WTC11 (cell line): ENCODE measurements around the gene HILPDA. TPM values are rescaled to one million over a fixed set of nuclear protein-coding genes. Genes with fewer than 3 reads are reported as not detected.
A peak's percentile ranks its signal among the peaks of the same experiment; 100 is the strongest.
"Not testable (repeated sequence)": the region's sequence is repeated elsewhere in the genome, so short reads cannot be mapped to it uniquely, and the experiment has no call there.

Source experiments
- ATAC-seq: fragments of 200-7000 bp; cut with Tn5 transposase; 2 replicates; pipeline ENCODE4 v1.10.0; 2021; ENCODE audit warnings: mild to moderate bottlenecking, moderate library complexity
- CTCF ChIA-PET: fragments of 300-600 bp; sonication (Branson Sonifier 250); formaldehyde crosslinking; loops from one replicate; lab custom pipeline; 2021; ENCODE audit warnings: antibody characterized with exemption; lab: Charles Lee
- POLR2A ChIA-PET: fragments of 350-600 bp; sonication (Branson Sonifier 250); formaldehyde crosslinking; loops from one replicate; lab custom pipeline; 2021; ENCODE audit warnings: antibody characterized with exemption; lab: Charles Lee
- DNase-seq: peaks from one replicate; pipeline ENCODE4 v3.0.0; 2021; ENCODE audit warnings: low spot score
- H3K27ac Mint-ChIP-seq: 2 replicates; pipeline ENCODE4 v1.8.0; 2021; ENCODE audit warnings: mixed read lengths
- H3K27me3 Mint-ChIP-seq: 2 replicates; pipeline ENCODE4 v1.8.0; 2021; ENCODE audit warnings: low read depth, mild to moderate bottlenecking, moderate library complexity, mixed read lengths
- H3K36me3 Mint-ChIP-seq: 2 replicates; pipeline ENCODE4 v1.8.0; 2021; ENCODE audit warnings: mixed read lengths
- H3K4me1 Mint-ChIP-seq: 2 replicates; pipeline ENCODE4 v1.8.0; 2022; ENCODE audit warnings: mixed read lengths
- H3K4me3 Mint-ChIP-seq: 2 replicates; pipeline ENCODE4 v1.8.0; 2021; ENCODE audit warnings: mild to moderate bottlenecking, moderate library complexity, mixed read lengths
- H3K9me3 Mint-ChIP-seq: 2 replicates; pipeline ENCODE4 v1.8.0; 2021; ENCODE audit warnings: mixed read lengths
- AFF4 ChIP-seq: sonication (generic); formaldehyde crosslinking; IDR thresholded peaks from 2 replicates; pipeline ENCODE4 v1.8.1; 2023; ENCODE audit warnings: mild to moderate bottlenecking, missing genetic modification reagents, borderline replicate concordance
- CBFB ChIP-seq: sonication (generic); formaldehyde crosslinking; IDR thresholded peaks from 2 replicates; pipeline ENCODE4 v1.8.1; 2022; ENCODE audit warnings: mild to moderate bottlenecking, low read depth, missing genetic modification reagents
- CREM ChIP-seq: sonication (generic); formaldehyde crosslinking; IDR thresholded peaks from 2 replicates; pipeline ENCODE4 v1.8.1; 2022; ENCODE audit warnings: mild to moderate bottlenecking, missing genetic modification reagents, moderate library complexity
- CTCF ChIP-seq: fragments of 200-600 bp; IDR thresholded peaks from 2 replicates; pipeline ENCODE4 v1.8.0; 2022; ENCODE audit warnings: antibody characterized with exemption
- E2F4 ChIP-seq: sonication (generic); formaldehyde crosslinking; IDR thresholded peaks from 2 replicates; pipeline ENCODE4 v1.8.1; 2022; ENCODE audit warnings: low read depth, mild to moderate bottlenecking, moderate library complexity, missing genetic modification reagents, borderline replicate concordance
- HMGA2 ChIP-seq: fragments of 250-450 bp; sonication (Bioruptor Pico); IDR thresholded peaks from 2 replicates; pipeline ENCODE4 v1.4.0; 2021; ENCODE audit warnings: mild to moderate bottlenecking, moderate library complexity
- JAZF1 ChIP-seq: fragments of 250-450 bp; sonication (Bioruptor Pico); IDR thresholded peaks from 2 replicates; pipeline ENCODE4 v1.9.0; 2021; ENCODE audit warnings: moderate library complexity, mild to moderate bottlenecking, inconsistent platforms
- JUN ChIP-seq: sonication (generic); formaldehyde crosslinking; IDR thresholded peaks from 2 replicates; pipeline ENCODE4 v1.8.0; 2023; ENCODE audit warnings: mild to moderate bottlenecking, missing genetic modification reagents
- KAT7 ChIP-seq: sonication (generic); formaldehyde crosslinking; IDR thresholded peaks from 2 replicates; pipeline ENCODE4 v1.8.1; 2023; ENCODE audit warnings: missing genetic modification reagents, mild to moderate bottlenecking, borderline replicate concordance
- MYBL2 ChIP-seq: sonication (generic); formaldehyde crosslinking; IDR thresholded peaks from 2 replicates; pipeline ENCODE4 v1.8.1; 2023; ENCODE audit warnings: mild to moderate bottlenecking, moderate library complexity, missing genetic modification reagents
- NFATC4 ChIP-seq: fragments of 250-450 bp; sonication (Bioruptor Pico); IDR thresholded peaks from 2 replicates; pipeline ENCODE4 v1.9.0; 2021; ENCODE audit warnings: mild to moderate bottlenecking
- RELA ChIP-seq: sonication (generic); formaldehyde crosslinking; IDR thresholded peaks from 2 replicates; pipeline ENCODE4 v1.8.1; 2022; ENCODE audit warnings: missing genetic modification reagents, mild to moderate bottlenecking, borderline replicate concordance
- TCF7 ChIP-seq: sonication (generic); formaldehyde crosslinking; IDR thresholded peaks from 2 replicates; pipeline ENCODE4 v1.8.0; 2022; ENCODE audit warnings: mild to moderate bottlenecking, low read depth, missing genetic modification reagents, moderate library complexity
- ZBTB43 ChIP-seq: sonication (generic); formaldehyde crosslinking; IDR thresholded peaks from 2 replicates; pipeline ENCODE4 v1.8.1; 2023; ENCODE audit warnings: mild to moderate bottlenecking, missing genetic modification reagents
- ZNF317 ChIP-seq: sonication (generic); formaldehyde crosslinking; IDR thresholded peaks from 2 replicates; pipeline ENCODE4 v1.8.1; 2023; ENCODE audit warnings: low read depth, mild to moderate bottlenecking, moderate library complexity, missing genetic modification reagents, borderline replicate concordance
- total RNA-seq: library from RNA; stranded (reverse); gene quantifications from 3 replicates; pipeline ENCODE4 v1.2.3, GENCODE V29; 2021
- TF ChIP-seq, protein P1 (sequence below): fragments of 250-450 bp; sonication (Bioruptor Pico); IDR thresholded peaks from 2 replicates; pipeline ENCODE4 v2.1.2; 2022; ENCODE audit warnings: mild to moderate bottlenecking, moderate library complexity

Gene HILPDA
- total RNA-seq, 1 experiment from 2014 or later = 28.7 TPM

GRCh38 chr7:128497405-128497804 lies 41.7 kb downstream of the HILPDA start (continued):
- TF ChIP-seq AFF4 (no peak), MYBL2 (CRISPR knock-in tag) (no peak), RELA (no peak), NFATC4 (no peak), CREM (CRISPR knock-in tag) (no peak), ZBTB43 (CRISPR knock-in tag) (no peak), ZNF317 (no peak), CTCF (no peak), JAZF1 (CRISPR knock-in tag) (no peak), KAT7 (no peak), HMGA2 (CRISPR knock-in tag) (no peak), CBFB (CRISPR knock-in tag) (no peak), JUN (CRISPR knock-in tag) (no peak), TCF7 (CRISPR knock-in tag) (no peak), E2F4 (no peak)
- TF ChIP-seq, protein P1, sequence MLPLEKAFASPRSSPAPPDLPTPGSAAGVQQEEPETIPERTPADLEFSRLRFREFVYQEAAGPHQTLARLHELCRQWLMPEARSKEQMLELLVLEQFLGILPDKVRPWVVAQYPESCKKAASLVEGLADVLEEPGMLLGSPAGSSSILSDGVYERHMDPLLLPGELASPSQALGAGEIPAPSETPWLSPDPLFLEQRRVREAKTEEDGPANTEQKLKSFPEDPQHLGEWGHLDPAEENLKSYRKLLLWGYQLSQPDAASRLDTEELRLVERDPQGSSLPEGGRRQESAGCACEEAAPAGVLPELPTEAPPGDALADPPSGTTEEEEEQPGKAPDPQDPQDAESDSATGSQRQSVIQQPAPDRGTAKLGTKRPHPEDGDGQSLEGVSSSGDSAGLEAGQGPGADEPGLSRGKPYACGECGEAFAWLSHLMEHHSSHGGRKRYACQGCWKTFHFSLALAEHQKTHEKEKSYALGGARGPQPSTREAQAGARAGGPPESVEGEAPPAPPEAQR = no peak

- DNase-seq, CTCF ChIA-PET, H3K4me1 Mint-ChIP-seq, ATAC-seq, H3K27me3 Mint-ChIP-seq, POLR2A ChIA-PET, H3K4me3 Mint-ChIP-seq, H3K9me3 Mint-ChIP-seq: not testable (repeated sequence)
- Mint-ChIP-seq H3K36me3 (peaks cover 21% of the 10 kb centered on the region), H3K27ac (0 out of 2 replicates have a peak overlapping the region, but pooled peaks have one; percentile 49)
These were observed 49.7 kb downstream of the HILPDA start for GRCh38 chr7:128505416-128505815.

- not testable (repeated sequence) for H3K9me3 Mint-ChIP-seq
These were observed 51.1 kb downstream of the HILPDA start for GRCh38 chr7:128506819-128507218.

DNA sequence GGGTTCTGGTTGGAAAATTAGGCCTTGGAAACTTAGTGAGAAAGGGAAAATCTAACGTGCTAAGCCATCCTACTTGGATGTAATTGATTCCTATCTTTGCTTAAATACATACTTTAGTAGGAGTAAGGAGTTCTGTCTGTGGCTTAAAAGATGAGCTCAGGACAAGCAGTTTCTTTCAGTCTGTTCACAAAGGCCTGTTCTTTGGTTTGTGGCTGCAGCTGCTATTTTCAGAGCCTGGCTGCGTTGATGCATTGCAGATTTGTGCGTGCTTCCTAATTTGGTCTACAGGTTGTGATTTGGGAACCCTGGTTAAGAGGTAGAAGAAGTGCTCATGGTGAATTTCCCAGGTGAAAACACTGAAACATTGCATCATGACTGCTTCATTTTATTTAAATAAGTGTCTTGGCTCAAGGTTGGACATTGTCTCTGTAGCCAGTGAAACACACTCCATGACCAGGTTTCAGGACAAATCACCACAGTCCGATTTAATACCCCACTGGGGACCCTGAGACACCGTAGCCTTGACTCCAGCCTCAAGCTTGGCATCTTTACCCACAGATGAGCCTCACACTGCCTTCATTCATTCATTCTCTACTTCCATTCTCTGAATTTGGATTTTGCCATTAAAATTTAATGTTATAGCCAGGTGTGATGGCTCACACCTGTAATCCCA lies 51.8 kb downstream of the HILPDA start:
- H3K4me1 Mint-ChIP-seq, H3K4me3 Mint-ChIP-seq, H3K36me3 Mint-ChIP-seq, DNase-seq, ATAC-seq, H3K9me3 Mint-ChIP-seq, H3K27me3 Mint-ChIP-seq, POLR2A ChIA-PET, CTCF ChIA-PET: not testable (repeated sequence)
- H3K27ac Mint-ChIP-seq = 0 out of 2 replicates have a peak overlapping the region, but pooled peaks have one; percentile 13

More at GRCh38 chr7:128506819-128507218, 51.1 kb downstream of the HILPDA start:
- ATAC-seq, H3K36me3 Mint-ChIP-seq, H3K4me3 Mint-ChIP-seq, CTCF ChIA-PET, DNase-seq, H3K27me3 Mint-ChIP-seq, H3K4me1 Mint-ChIP-seq: not testable (repeated sequence)
- POLR2A ChIA-PET = interaction anchor here (0.7 kb wide), 1 partner anchor 375 kb away, joined by 5 read pairs; no protein-coding TSS in a partner anchor
- H3K27ac Mint-ChIP-seq = 0 out of 2 replicates have a peak overlapping the region, but pooled peaks have one; percentile 13
